ENCODE measurements around the gene FOXK2.

FOXK2 gene

GRCh38 chr17:82615084-82616020 lies 95.8 kb downstream of the FOXK2 start:
- no peak overlapping the region for H3K27ac ChIP-seq
- peaks cover 8% of the 10 kb centered on the region; the same call in 1 of the 2 replicates for H3K36me3 ChIP-seq (ENCODE audit: insufficient read depth)
- no peaks in the 10 kb centered on the region for H3K27me3 ChIP-seq (ENCODE audit: insufficient read depth, low read depth)
- H4K20me1 ChIP-seq (ENCODE audit: insufficient read depth) = no peaks in the 10 kb centered on the region
- no peak overlapping the region for H3K9ac ChIP-seq
- H2AFZ ChIP-seq (ENCODE audit: low read depth) = no peak overlapping the region
- no peaks in the 10 kb centered on the region for H3K79me2 ChIP-seq (ENCODE audit: insufficient read depth, low read depth)
- no peaks in the 10 kb centered on the region for H3K4me1 ChIP-seq (ENCODE audit: low read depth, poor library complexity, severe bottlenecking)
- H3K4me3 ChIP-seq (IDR thresholded peaks at IDR 0.05; ENCODE audit: insufficient read depth, low read depth, low read length) = no peak overlapping the region
- no peak for TF ChIP-seq CTCF (conservative IDR thresholded peaks at IDR 0.05; ENCODE audit: low read depth, low read length)
- H3K4me2 ChIP-seq = no peak overlapping the region

GRCh38 chr17:82616021-82616711 lies 96.6 kb downstream of the FOXK2 start:
- Histone ChIP-seq H3K4me1 (ENCODE audit: low read depth, poor library complexity, severe bottlenecking) (no peaks in the 10 kb centered on the region), H3K4me2 (no peak overlapping the region), H3K27ac (no peak overlapping the region), H4K20me1 (ENCODE audit: insufficient read depth) (no peaks in the 10 kb centered on the region), H2AFZ (ENCODE audit: low read depth) (no peak overlapping the region), H3K79me2 (ENCODE audit: insufficient read depth, low read depth) (no peaks in the 10 kb centered on the region), H3K9ac (no peak overlapping the region), H3K27me3 (ENCODE audit: insufficient read depth, low read depth) (no peaks in the 10 kb centered on the region), H3K36me3 (ENCODE audit: insufficient read depth) (peaks cover 8% of the 10 kb centered on the region; the same call in 1 of the 2 replicates), H3K4me3 (IDR thresholded peaks at IDR 0.05; ENCODE audit: insufficient read depth, low read depth, low read length) (no peak overlapping the region)
- TF ChIP-seq CTCF (conservative IDR thresholded peaks at IDR 0.05; ENCODE audit: low read depth, low read length) = no peak

GRCh38 chr17:82619211-82619610 lies 99.7 kb downstream of the FOXK2 start:
- H3K27ac ChIP-seq = no peak overlapping the region
- no peak overlapping the region for H3K4me3 ChIP-seq (IDR thresholded peaks at IDR 0.05; ENCODE audit: insufficient read depth, low read depth, low read length)
- no peak overlapping the region for H3K4me2 ChIP-seq
- no peaks in the 10 kb centered on the region for H3K27me3 ChIP-seq (ENCODE audit: insufficient read depth, low read depth)
- no peak overlapping the region for H2AFZ ChIP-seq (ENCODE audit: low read depth)
- H3K4me1 ChIP-seq (ENCODE audit: low read depth, poor library complexity, severe bottlenecking) = no peaks in the 10 kb centered on the region
- H3K9ac ChIP-seq = no peak overlapping the region
- no peaks in the 10 kb centered on the region for H4K20me1 ChIP-seq (ENCODE audit: insufficient read depth)
- TF ChIP-seq CTCF (conservative IDR thresholded peaks at IDR 0.05; ENCODE audit: low read depth, low read length) = no peak
- peaks cover 13% of the 10 kb centered on the region; the same call in 1 of the 2 replicates for H3K36me3 ChIP-seq (ENCODE audit: insufficient read depth)
- H3K79me2 ChIP-seq (ENCODE audit: insufficient read depth, low read depth) = no peaks in the 10 kb centered on the region

- no peak overlapping the region for H3K4me3 ChIP-seq (IDR thresholded peaks at IDR 0.05; ENCODE audit: insufficient read depth, low read depth, low read length)
- H3K79me2 ChIP-seq (ENCODE audit: insufficient read depth, low read depth) = no peaks in the 10 kb centered on the region
- no peak overlapping the region for H3K4me2 ChIP-seq
- H4K20me1 ChIP-seq (ENCODE audit: insufficient read depth) = no peaks in the 10 kb centered on the region
- H3K36me3 ChIP-seq (ENCODE audit: insufficient read depth) = peaks cover 13% of the 10 kb centered on the region; the same call in 1 of the 2 replicates
- TF ChIP-seq CTCF (conservative IDR thresholded peaks at IDR 0.05; ENCODE audit: low read depth, low read length) = no peak
- no peak overlapping the region for H2AFZ ChIP-seq (ENCODE audit: low read depth)
- H3K27me3 ChIP-seq (ENCODE audit: insufficient read depth, low read depth) = no peaks in the 10 kb centered on the region
- no peak overlapping the region for H3K27ac ChIP-seq
- H3K9ac ChIP-seq = no peak overlapping the region
- H3K4me1 ChIP-seq (ENCODE audit: low read depth, poor library complexity, severe bottlenecking) = no peaks in the 10 kb centered on the region
These were observed 100.1 kb downstream of the FOXK2 start for GRCh38 chr17:82619641-82620040.

Measured in KMS-11 (cell line).